ENCODE measurements around the gene LILRA6.
"Not testable (repeated sequence)": the region's sequence is repeated elsewhere in the genome, so short reads cannot be mapped to it uniquely, and the experiment has no call there.

Gene LILRA6

GRCh38 chr19:54218960-54219661 lies 23.5 kb downstream of the LILRA6 start:
- DNase-seq (ENCODE audit: low spot score) = no peak
- TF ChIP-seq CTCF (IDR thresholded peaks at IDR 0.05; ENCODE audit: extremely low read depth, missing control alignments) = no peak

- no peak for TF ChIP-seq CTCF (IDR thresholded peaks at IDR 0.05; ENCODE audit: extremely low read depth, missing control alignments)
- no peak for DNase-seq (ENCODE audit: low spot score)
These were observed 24.3 kb downstream of the LILRA6 start for GRCh38 chr19:54218259-54218658.

GRCh38 chr19:54217517-54218247 lies 24.9 kb downstream of the LILRA6 start:
- DNase-seq (ENCODE audit: low spot score) = not testable (repeated sequence)

GRCh38 chr19:54216869-54217268 lies 25.7 kb downstream of the LILRA6 start:
- no peak for DNase-seq (ENCODE audit: low spot score)
- TF ChIP-seq CTCF (IDR thresholded peaks at IDR 0.05; ENCODE audit: extremely low read depth, missing control alignments) = no peak

GRCh38 chr19:54214734-54215133 lies 27.9 kb downstream of the LILRA6 start:
- DNase-seq (ENCODE audit: low spot score) = not testable (repeated sequence)

GRCh38 chr19:54214217-54214616 lies 28.4 kb downstream of the LILRA6 start:
- not testable (repeated sequence) for DNase-seq (ENCODE audit: low spot score)

GRCh38 chr19:54211235-54211634 lies 31.4 kb downstream of the LILRA6 start:
- no peak for TF ChIP-seq CTCF (IDR thresholded peaks at IDR 0.05; ENCODE audit: extremely low read depth, missing control alignments)
- DNase-seq (ENCODE audit: low spot score) = no peak

GRCh38 chr19:54209811-54210494 lies 32.6 kb downstream of the LILRA6 start:
- TF ChIP-seq CTCF (IDR thresholded peaks at IDR 0.05; ENCODE audit: extremely low read depth, missing control alignments) = no peak
- no peak for DNase-seq (ENCODE audit: low spot score)
